ENCODE results near the gene RBM26.

GRCh38 chr13:79365981-79366380, 40.1 kb downstream of the RBM26 start:
- TF ChIP-seq CTCF (conservative IDR thresholded peaks at IDR 0.05 in 1 of 2, IDR thresholded peaks at IDR 0.05 in 1 of 2; ENCODE audit: low read depth in 1 of 2, low read length in 2 of 2) (no peak), EZH2 (IDR thresholded peaks at IDR 0.05; ENCODE audit: low read length, missing control alignments) (no peak)

Data from fibroblast of lung (primary cell).